Heart left ventricle (tissue), 13 donors: Measurements from ENCODE around the gene MLLT10.

Experiments
- CTCF ChIP-seq, 12 donors: fragments of 200-600 bp; sonication (generic) in 4 of 12; IDR thresholded peaks; one replicate each; pipeline versions ENCODE4 v1.5.0 to v1.8.0; 2018 to 2022; ENCODE audit warnings: antibody characterized with exemption in 12 of 12, mild to moderate bottlenecking in 5 of 12
- POLR2A ChIP-seq, 2 donors: fragments of 450-650 bp; IDR thresholded peaks; one replicate each; pipeline ENCODE4 v1.6.1; 2017; ENCODE audit warnings: antibody characterized with exemption in 2 of 2, mild to moderate bottlenecking in 2 of 2, moderate library complexity in 2 of 2
- donor health status: ischemic (EF 13 %, LVEDD 7.1; RV severe dilation, severe dysfunction).
- donor health status: DM: no; HTN: yes; CAD: no.
- donor health status: DM: no; HTN: no; CAD: no.
- donor health status: ischemic (EF 25% LVEDD 6.9; RV normal size, moderate dysfunction).
- donor health status: ischemic (EF 25% LVEDD 5.7; RV mildly dilated, moderate dysfunction).
- donor health status: ischemic (EF 35%, LVEDD 5.7; RV mildly dilated, moderate dysfunction).
- donor health status: nonischemic (EF 11% LVEDD 7.7; RV severe dilation, severe dysfunction).
- donor health status: DM: yes; HTN: yes; CAD: no.
- donor health status: PGD.
- donor health status: ischemic (EF 29% LVEDD 5.4; RV normal size, mild dysfunction).
- donor health status: nonischemic (EF 23%, LVEDD 6.1; RV moderate dilation, normal function).

- TF ChIP-seq CTCF (IDR thresholded peaks at IDR 0.05), result no peak
- no peak for TF ChIP-seq POLR2A (IDR thresholded peaks at IDR 0.05)
These were observed 31.7 kb upstream of the MLLT10 start for GRCh38 chr10:21502348-21502740.
